Loucy (cell line): ENCODE results near the gene TECTB.

Source experiments
- H2AFZ ChIP-seq: fragments of 200-600 bp; sonication (generic); 2 replicates; pipeline ENCODE4 v1.6.0; 2016; ENCODE audit warnings: antibody characterized with exemption, mild to moderate bottlenecking, low read length, moderate library complexity
- H3F3A ChIP-seq: fragments of 200-600 bp; 2 replicates; pipeline ENCODE4 v1.6.0; 2016; ENCODE audit warnings: antibody characterized with exemption, low read depth, mild to moderate bottlenecking
- H3K27me3 ChIP-seq: fragments of 200-600 bp; sonication (generic); 2 replicates; pipeline ENCODE4 v1.6.1; 2014; ENCODE audit warnings: low read length, mild to moderate bottlenecking; ENCODE audit not compliant: insufficient read depth, poor library complexity, severe bottlenecking
- H3K36me3 ChIP-seq: fragments of 200-600 bp; sonication (generic); 2 replicates; pipeline ENCODE4 v1.6.1; 2016; ENCODE audit warnings: low read length; ENCODE audit not compliant: insufficient read depth
- H3K4me1 ChIP-seq: fragments of 200-600 bp; sonication (generic); 2 replicates; pipeline ENCODE4 v1.5.1; 2014; ENCODE audit warnings: low read length, mild to moderate bottlenecking; ENCODE audit not compliant: insufficient read depth, poor library complexity, severe bottlenecking
- H3K4me2 ChIP-seq: fragments of 200-600 bp; sonication (generic); 2 replicates; pipeline ENCODE4 v1.6.0; 2014; ENCODE audit warnings: antibody characterized with exemption, low read length, low read depth, mild to moderate bottlenecking; ENCODE audit not compliant: poor library complexity, severe bottlenecking
- H3K4me3 ChIP-seq: fragments of 200-600 bp; sonication (generic); 2 replicates; pipeline ENCODE4 v1.5.1; 2014; ENCODE audit warnings: low read length, mild to moderate bottlenecking, mixed read lengths; ENCODE audit not compliant: poor library complexity, severe bottlenecking
- H3K79me2 ChIP-seq: fragments of 200-600 bp; sonication (generic); 2 replicates; pipeline ENCODE4 v1.6.1; 2014; ENCODE audit warnings: low read length; ENCODE audit not compliant: insufficient read depth
- H3K9ac ChIP-seq: fragments of 200-600 bp; sonication (generic); 2 replicates; pipeline ENCODE4 v1.6.0; 2014; ENCODE audit warnings: mild to moderate bottlenecking, low read depth, low read length, moderate library complexity; ENCODE audit not compliant: poor library complexity, severe bottlenecking
- H3K9me2 ChIP-seq: fragments of 200-600 bp; sonication (generic); replicated peaks from 2 replicates; pipeline ENCODE4 v1.6.1; 2016; ENCODE audit warnings: low read depth, low read length, mixed read lengths
- H3K9me3 ChIP-seq: fragments of 200-600 bp; sonication (generic); 2 replicates; pipeline ENCODE4 v1.6.1; 2014; ENCODE audit warnings: mild to moderate bottlenecking, antibody characterized with exemption, low read length, low read depth; ENCODE audit not compliant: insufficient read depth
- H4K20me1 ChIP-seq: fragments of 200-600 bp; sonication (generic); 2 replicates; pipeline ENCODE4 v1.6.0; 2014; ENCODE audit warnings: antibody characterized with exemption, low read length, mild to moderate bottlenecking; ENCODE audit not compliant: insufficient read depth, poor library complexity, severe bottlenecking
- CTCF ChIP-seq: fragments of 200-600 bp; sonication (generic); conservative IDR thresholded peaks from 2 replicates; pipeline ENCODE4 v1.5.1; 2014; ENCODE audit warnings: mild to moderate bottlenecking, antibody characterized with exemption, low read length
- EZH2phosphoT487 ChIP-seq: fragments of 200-600 bp; IDR thresholded peaks from 2 replicates; pipeline ENCODE4 v1.6.1; 2018; ENCODE audit warnings: antibody characterized with exemption, mild to moderate bottlenecking, moderate library complexity, borderline replicate concordance

The TECTB gene

DNA sequence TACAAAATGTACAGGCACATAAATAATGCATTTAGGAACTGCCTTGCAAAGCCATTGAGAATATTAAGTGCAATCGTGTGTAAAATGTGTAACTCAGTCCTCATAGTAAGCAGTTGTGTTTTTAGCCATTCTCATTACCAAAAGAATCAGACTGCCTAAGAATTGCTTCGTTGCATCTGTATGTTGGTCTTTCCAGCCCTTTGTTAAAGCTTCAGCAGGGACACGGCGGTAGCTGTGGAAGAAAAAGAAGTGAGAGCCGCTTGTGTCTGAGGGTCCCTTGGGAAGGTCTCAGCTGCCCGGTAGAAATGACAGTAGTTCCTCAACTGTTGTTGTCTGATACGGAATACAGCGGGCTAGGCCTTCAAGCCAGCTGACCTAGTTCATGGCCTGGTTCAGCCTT, 67.9 kb downstream of the TECTB start:
- Histone ChIP-seq H3K9ac (no peak overlapping the region), H3K27me3 (no peaks in the 10 kb centered on the region), H3K4me2 (no peak overlapping the region), H3K4me1 (no peaks in the 10 kb centered on the region), H3K9me2 (no peaks in the 10 kb centered on the region), H3K9me3 (no peaks in the 10 kb centered on the region), H2AFZ (no peak overlapping the region), H3F3A (no peaks in the 10 kb centered on the region), H3K36me3 (no peaks in the 10 kb centered on the region), H3K4me3 (no peak overlapping the region), H4K20me1 (no peaks in the 10 kb centered on the region), H3K79me2 (no peaks in the 10 kb centered on the region)
- TF ChIP-seq EZH2phosphoT487, result no peak
- TF ChIP-seq CTCF, result no peak

GRCh38 chr10:112352044-112352443, 68.8 kb downstream of the TECTB start:
- H3K4me2 ChIP-seq, result no peak overlapping the region
- H3K9me3 ChIP-seq, result no peaks in the 10 kb centered on the region
- H3K4me1 ChIP-seq, result no peaks in the 10 kb centered on the region
- no peaks in the 10 kb centered on the region for H3K79me2 ChIP-seq
- no peak overlapping the region for H2AFZ ChIP-seq
- no peak overlapping the region for H3K9ac ChIP-seq
- H3K27me3 ChIP-seq, result no peaks in the 10 kb centered on the region
- H3K4me3 ChIP-seq, result no peak overlapping the region
- no peaks in the 10 kb centered on the region for H3K36me3 ChIP-seq
- TF ChIP-seq EZH2phosphoT487, result no peak
- no peak for TF ChIP-seq CTCF
- no peaks in the 10 kb centered on the region for H3K9me2 ChIP-seq
- no peaks in the 10 kb centered on the region for H4K20me1 ChIP-seq
- H3F3A ChIP-seq, result no peaks in the 10 kb centered on the region

GRCh38 chr10:112353046-112353445, 69.8 kb downstream of the TECTB start:
- H4K20me1 ChIP-seq, result no peaks in the 10 kb centered on the region
- H3K4me1 ChIP-seq, result no peaks in the 10 kb centered on the region
- H3K4me2 ChIP-seq, result no peak overlapping the region
- H3K36me3 ChIP-seq, result no peaks in the 10 kb centered on the region
- H3F3A ChIP-seq, result no peaks in the 10 kb centered on the region
- H3K9me2 ChIP-seq, result no peaks in the 10 kb centered on the region
- H3K4me3 ChIP-seq, result no peak overlapping the region
- H3K9ac ChIP-seq, result no peak overlapping the region
- no peaks in the 10 kb centered on the region for H3K27me3 ChIP-seq
- no peaks in the 10 kb centered on the region for H3K79me2 ChIP-seq
- TF ChIP-seq EZH2phosphoT487 (no peak), CTCF (no peak)
- no peaks in the 10 kb centered on the region for H3K9me3 ChIP-seq
- no peak overlapping the region for H2AFZ ChIP-seq
